A673 (cell line): ENCODE results near the gene INMT. TPM values are rescaled to one million over a fixed set of nuclear protein-coding genes. Genes with fewer than 3 reads are reported as not detected.

Experiments used
- BruUV-seq: library from RNA; stranded (reverse); fragments of 400-500 nt; replicated peaks from 2 replicates; lab custom pipeline; 2021; lab: Mats Ljungman, UMichigan
- CTCF ChIA-PET: fragments of 300-600 bp; sonication (Branson Sonifier 250); formaldehyde crosslinking; loops from one replicate; lab custom pipeline; 2022; ENCODE audit warnings: antibody characterized with exemption; lab: Charles Lee
- POLR2A ChIA-PET: fragments of 300-600 bp; sonication (Branson Sonifier 250); formaldehyde crosslinking; loops from one replicate; lab custom pipeline; 2022; ENCODE audit warnings: antibody characterized with exemption; ENCODE audit not compliant: low non-redundant PET; lab: Charles Lee
- DNase-seq: peaks from one replicate; pipeline ENCODE4 v3.0.0-alpha.2; 2015; ENCODE audit warnings: low spot score
- H3K27ac ChIP-seq: fragments of 200-600 bp; sonication (generic); 2 replicates; pipeline ENCODE4 v1.5.1; 2016; ENCODE audit warnings: mixed run types, low read depth, mild to moderate bottlenecking, mixed read lengths, antibody characterized with exemption, low read length; ENCODE audit not compliant: poor library complexity, severe bottlenecking
- H3K27me3 ChIP-seq: fragments of 200-600 bp; sonication (generic); replicated peaks from 2 replicates; pipeline ENCODE4 v1.6.1; 2017; ENCODE audit warnings: mixed run types, low read depth, mild to moderate bottlenecking, mixed read lengths, antibody characterized with exemption, low read length; ENCODE audit not compliant: insufficient read depth, poor library complexity
- H3K36me3 ChIP-seq: fragments of 200-600 bp; sonication (generic); 2 replicates; pipeline ENCODE4 v1.6.1; 2016; ENCODE audit warnings: mixed run types, mild to moderate bottlenecking, mixed read lengths, antibody characterized with exemption, low read length; ENCODE audit not compliant: insufficient read depth, poor library complexity, severe bottlenecking
- H3K4me1 ChIP-seq: fragments of 200-600 bp; sonication (generic); 2 replicates; pipeline ENCODE4 v1.6.1; 2017; ENCODE audit warnings: mixed run types, mild to moderate bottlenecking, mixed read lengths, antibody characterized with exemption, low read length; ENCODE audit not compliant: insufficient read depth, poor library complexity, severe bottlenecking
- H3K4me3 ChIP-seq: fragments of 200-600 bp; sonication (generic); 2 replicates; pipeline ENCODE4 v1.5.1; 2016; ENCODE audit warnings: low read depth, mixed run types, mild to moderate bottlenecking, mixed read lengths, low read length; ENCODE audit not compliant: poor library complexity, severe bottlenecking
- H3K9me3 ChIP-seq: fragments of 200-600 bp; sonication (generic); 2 replicates; pipeline ENCODE4 v1.6.1; 2016; ENCODE audit warnings: mixed run types, low read depth, mild to moderate bottlenecking, mixed read lengths, antibody characterized with exemption, low read length; ENCODE audit not compliant: poor library complexity, severe bottlenecking
- CTCF ChIP-seq: fragments of 300-800, 200-600 bp; sonication (generic); conservative IDR thresholded peaks from 2 replicates; pipeline ENCODE4 v1.5.1; 2017; ENCODE audit warnings: low read depth, mild to moderate bottlenecking, antibody characterized with exemption, low read length, moderate library complexity, mixed read lengths
- EZH2 ChIP-seq: fragments of 200-600 bp; sonication (generic); IDR thresholded peaks from 2 replicates; pipeline ENCODE4 v1.6.1; 2017; ENCODE audit warnings: borderline replicate concordance, low read depth, mild to moderate bottlenecking, mixed read lengths, antibody characterized with exemption, low read length; ENCODE audit not compliant: poor library complexity, severe bottlenecking
- intact Hi-C: fragments of 100-400 bp; cut with micrococcal nuclease; formaldehyde crosslinking; loops from one replicate; pipeline ENCODE4 v1.10.0; 2022; ENCODE audit not compliant: unreplicated experiment
- total RNA-seq: library from RNA; stranded (reverse); gene quantifications from 2 replicates; pipeline ENCODE4 v1.2.3, GENCODE V29; 2021

Gene INMT
- total RNA-seq, 1 experiment from 2014 or later, result 0.17 TPM

GRCh38 chr7:30771174-30771879 is 19.4 kb downstream of the INMT start, which contains the start of gene MINDY4:
Gene MINDY4 (plus strand): TSS chr7:30771417. CDS start chr7:30771494, 77 bp downstream.
- Histone ChIP-seq H3K9me3 (no peaks in the 10 kb centered on the region), H3K36me3 (no peaks in the 10 kb centered on the region), H3K4me1 (no peaks in the 10 kb centered on the region), H3K27ac (peak within 1 kb of the TSS; percentile 65), H3K27me3 (no peaks in the 10 kb centered on the region), H3K4me3 (peak within 1 kb of the TSS; percentile 93)
- TF ChIP-seq EZH2 (no peak), CTCF (no peak)
- ChIA-PET POLR2A (no interaction called here), CTCF (no interaction called here)
- BruUV-seq, result no TSS peak
- DNase-seq, result peak; percentile 79
- intact Hi-C loops, result no loop called here

GRCh38 chr7:30771880-30772425 is 20.0 kb downstream of the INMT start:
- CTCF ChIA-PET, result no interaction called here

GRCh38 chr7:30772984-30773383 is 21.0 kb downstream of the INMT start:
- CTCF ChIA-PET, result no interaction called here
- Histone ChIP-seq H3K27me3 (no peaks in the 10 kb centered on the region), H3K9me3 (no peaks in the 10 kb centered on the region), H3K4me3 (no peak overlapping the region), H3K4me1 (no peaks in the 10 kb centered on the region), H3K27ac (no peak overlapping the region), H3K36me3 (no peaks in the 10 kb centered on the region)
- no TSS peak for BruUV-seq
- no peak for DNase-seq
- TF ChIP-seq EZH2, result no peak
- TF ChIP-seq CTCF, result no peak
- intact Hi-C loops, result no loop called here
- POLR2A ChIA-PET, result no interaction called here

More at GRCh38 chr7:30771880-30772425, 20.0 kb downstream of the INMT start:
- POLR2A ChIA-PET, result no interaction called here
- no TSS peak for BruUV-seq
- intact Hi-C loops, result no loop called here
- H3K27ac ChIP-seq, result peak overlapping the region; percentile 65
- no peaks in the 10 kb centered on the region for H3K9me3 ChIP-seq
- H3K4me3 ChIP-seq, result peak overlapping the region; percentile 93
- H3K27me3 ChIP-seq, result no peaks in the 10 kb centered on the region
- peak; percentile 28 for DNase-seq
- H3K4me1 ChIP-seq, result no peaks in the 10 kb centered on the region
- H3K36me3 ChIP-seq, result no peaks in the 10 kb centered on the region
- TF ChIP-seq CTCF (no peak), EZH2 (no peak)
